H9 (cell line): Measurements from ENCODE around the gene PSMB7. TPM values are rescaled to one million over a fixed set of nuclear protein-coding genes. Genes with fewer than 3 reads are reported as not detected.
A peak's percentile ranks its signal among the peaks of the same experiment; 100 is the strongest.

Experiments used
- DNase-seq: peaks from one replicate; pipeline ENCODE4 v3.0.0-alpha.2; 2017
- H2AFZ ChIP-seq: one replicate; pipeline ENCODE4 v1.6.1; 2013; ENCODE audit warnings: mild to moderate bottlenecking, low read length, control low read depth, moderate library complexity
- H2AK5ac ChIP-seq: 2 replicates; pipeline ENCODE4 v1.6.1; 2013; ENCODE audit warnings: low read length, control low read depth, mixed read lengths; ENCODE audit not compliant: insufficient read length
- H2BK120ac ChIP-seq: one replicate; pipeline ENCODE4 v1.6.1; 2013; ENCODE audit warnings: low read depth, mild to moderate bottlenecking, low read length, control low read depth, inconsistent platforms; ENCODE audit not compliant: poor library complexity, severe bottlenecking
- H2BK12ac ChIP-seq: 2 replicates; pipeline ENCODE4 v1.6.1; 2013; ENCODE audit warnings: low read length, control low read depth, mixed read lengths, low read depth; ENCODE audit not compliant: insufficient read length
- H2BK15ac ChIP-seq: 2 replicates; pipeline ENCODE4 v1.6.1; 2013; ENCODE audit warnings: low read depth, low read length, control low read depth
- H2BK20ac ChIP-seq: one replicate; pipeline ENCODE4 v1.6.1; 2013; ENCODE audit warnings: low read depth, mild to moderate bottlenecking, low read length, control low read depth, inconsistent platforms; ENCODE audit not compliant: poor library complexity, severe bottlenecking
- H2BK5ac ChIP-seq: 2 replicates; pipeline ENCODE4 v1.6.1; 2013; ENCODE audit warnings: low read length, control low read depth, mixed read lengths; ENCODE audit not compliant: insufficient read length
- H3K14ac ChIP-seq: 2 replicates; pipeline ENCODE4 v1.6.1; 2013; ENCODE audit warnings: low read length, control low read depth; ENCODE audit not compliant: insufficient read depth
- H3K18ac ChIP-seq: 2 replicates; pipeline ENCODE4 v1.6.1; 2013; ENCODE audit warnings: low read depth, mild to moderate bottlenecking, mixed read lengths, low read length, control low read depth; ENCODE audit not compliant: insufficient read length
- H3K23ac ChIP-seq: 2 replicates; pipeline ENCODE4 v1.6.1; 2013; ENCODE audit warnings: low read length, control low read depth, mixed read lengths, low read depth; ENCODE audit not compliant: insufficient read length
- H3K23me2 ChIP-seq: 2 replicates; pipeline ENCODE4 v1.6.1; 2013; ENCODE audit warnings: low read depth, mild to moderate bottlenecking, mixed read lengths, low read length, control low read depth; ENCODE audit not compliant: insufficient read length, poor library complexity, severe bottlenecking
- H3K27ac ChIP-seq: 2 replicates; pipeline ENCODE4 v1.5.1; 2013; ENCODE audit warnings: low read length, control low read depth, mixed read lengths, low read depth; ENCODE audit not compliant: insufficient read length
- H3K27me3 ChIP-seq: 2 replicates; pipeline ENCODE4 v1.6.1; 2013; ENCODE audit warnings: low read length, control low read depth, inconsistent platforms; ENCODE audit not compliant: insufficient read depth
- H3K4ac ChIP-seq: 2 replicates; pipeline ENCODE4 v1.6.1; 2013; ENCODE audit warnings: low read depth, mild to moderate bottlenecking, control low read depth, inconsistent platforms, low read length, moderate library complexity
- H3K4me1 ChIP-seq: 2 replicates; pipeline ENCODE4 v1.6.1; 2013; ENCODE audit warnings: low read length, control low read depth, inconsistent platforms; ENCODE audit not compliant: insufficient read depth
- H3K4me2 ChIP-seq: 2 replicates; pipeline ENCODE4 v1.6.1; 2013; ENCODE audit warnings: low read length, control low read depth, mixed read lengths; ENCODE audit not compliant: insufficient read length, insufficient read depth
- H3K56ac ChIP-seq: 2 replicates; pipeline ENCODE4 v1.6.1; 2013; ENCODE audit warnings: low read depth, mild to moderate bottlenecking, mixed read lengths, low read length, control low read depth; ENCODE audit not compliant: insufficient read length
- H3K79me1 ChIP-seq: 2 replicates; pipeline ENCODE4 v1.6.1; 2013; ENCODE audit warnings: low read depth, mild to moderate bottlenecking, moderate library complexity, low read length, control low read depth, inconsistent platforms; ENCODE audit not compliant: insufficient read depth, poor library complexity, severe bottlenecking
- H3K79me2 ChIP-seq: 2 replicates; pipeline ENCODE4 v1.6.1; 2013; ENCODE audit warnings: low read length, control low read depth, inconsistent platforms; ENCODE audit not compliant: insufficient read depth
- H3K9ac ChIP-seq: 2 replicates; pipeline ENCODE4 v1.6.1; 2013; ENCODE audit warnings: low read length, control low read depth, mixed read lengths; ENCODE audit not compliant: insufficient read length; ENCODE audit errors: extremely low read depth
- H3K9me3 ChIP-seq: one replicate; pipeline ENCODE4 v1.6.1; 2013; ENCODE audit warnings: low read depth, low read length, inconsistent platforms; ENCODE audit not compliant: control insufficient read depth
- H3T11ph ChIP-seq: one replicate; pipeline ENCODE4 v1.6.1; 2013; ENCODE audit warnings: mild to moderate bottlenecking, low read length, control low read depth, inconsistent platforms
- H4K20me1 ChIP-seq: one replicate; pipeline ENCODE4 v1.6.1; 2013; ENCODE audit not compliant: control insufficient read depth, insufficient read length, insufficient read depth
- H4K5ac ChIP-seq: 2 replicates; pipeline ENCODE4 v1.6.1; 2013; ENCODE audit warnings: low read depth, mild to moderate bottlenecking, mixed read lengths, low read length, control low read depth; ENCODE audit not compliant: insufficient read length
- H4K8ac ChIP-seq: replicated peaks from 2 replicates; pipeline ENCODE4 v1.6.1; 2013; ENCODE audit warnings: low read length, control low read depth, mixed read lengths, low read depth; ENCODE audit not compliant: insufficient read length
- H4K91ac ChIP-seq: 2 replicates; pipeline ENCODE4 v1.6.1; 2013; ENCODE audit warnings: low read depth, mild to moderate bottlenecking, moderate library complexity, mixed read lengths, low read length, control low read depth; ENCODE audit not compliant: insufficient read length
- H3K27ac Mint-ChIP-seq, 3 experiments: 2 replicates in 2 of 3; 3 replicates in 1 of 3; pipeline ENCODE4 v1.8.0; 2020 to 2021; ENCODE audit warnings: mixed read lengths in 3 of 3, mild to moderate bottlenecking in 1 of 3, moderate library complexity in 1 of 3
- H3K27me3 Mint-ChIP-seq: 2 replicates; pipeline ENCODE4 v1.8.0; 2021; ENCODE audit warnings: low read depth, mild to moderate bottlenecking, moderate library complexity, mixed read lengths
- H3K36me3 Mint-ChIP-seq, 3 experiments: 2 replicates in 2 of 3; 3 replicates in 1 of 3; pipeline ENCODE4 v1.8.0; 2020 to 2021; ENCODE audit warnings: low read depth in 3 of 3, mixed read lengths in 3 of 3; ENCODE audit not compliant: insufficient read depth in 1 of 3
- H3K4me1 Mint-ChIP-seq, 2 experiments: 2 replicates each; pipeline ENCODE4 v1.8.0; 2020; ENCODE audit warnings: mixed read lengths in 2 of 2
- H3K4me3 Mint-ChIP-seq, 2 experiments: 2 replicates in 1 of 2; 3 replicates in 1 of 2; pipeline ENCODE4 v1.8.0; 2020 to 2021; ENCODE audit warnings: mild to moderate bottlenecking in 2 of 2, mixed read lengths in 2 of 2, moderate library complexity in 1 of 2
- H3K9me3 Mint-ChIP-seq, 2 experiments: 2 replicates in 1 of 2; 3 replicates in 1 of 2; pipeline ENCODE4 v1.8.0; 2020; ENCODE audit warnings: mild to moderate bottlenecking in 2 of 2, mixed read lengths in 2 of 2, moderate library complexity in 1 of 2
- CTCF ChIP-seq: fragments of 200-600 bp; sonication (generic); conservative IDR thresholded peaks from 3 replicates; pipeline ENCODE4 v1.8.0; 2021; ENCODE audit warnings: antibody characterized with exemption, mild to moderate bottlenecking
- WGBS: extraction: QIAGEN DNeasy Blood & Tissue Kit; methylation state at CpG from one replicate; pipeline ENCODE4 v1.1.7; 2013; ENCODE audit warnings: missing lambda C conversion rate, low lambda C conversion rate, mixed read lengths; ENCODE audit not compliant: insufficient read length; ENCODE audit errors: extremely low coverage; 5-methylcytosine and 5-hydroxymethylcytosine counted together
- total RNA-seq: library from RNA; stranded (reverse); gene quantifications from 2 replicates; pipeline ENCODE4 v1.2.1, GENCODE V29; 2021

The PSMB7 gene
- total RNA-seq, 1 experiment from 2014 or later = 209 TPM

GRCh38 chr9:124322618-124323432 is 92.4 kb downstream of the PSMB7 start:
- H3K27me3 Mint-ChIP-seq = no peaks in the 10 kb centered on the region
- Histone ChIP-seq H3K14ac (no peak overlapping the region), H3K4me2 (no peak overlapping the region), H4K5ac (no peak overlapping the region), H4K91ac (no peak overlapping the region), H3T11ph (no peak overlapping the region), H3K27me3 (no peaks in the 10 kb centered on the region), H4K20me1 (no peaks in the 10 kb centered on the region), H4K8ac (no peak overlapping the region), H3K27ac (no peak overlapping the region), H2AFZ (no peak overlapping the region), H2AK5ac (no peak overlapping the region), H2BK5ac (no peak overlapping the region), H2BK120ac (no peak overlapping the region), H3K56ac (no peak overlapping the region), H2BK12ac (no peak overlapping the region), H3K23me2 (no peaks in the 10 kb centered on the region), H2BK20ac (no peak overlapping the region), H3K4ac (no peak overlapping the region), H3K23ac (no peak overlapping the region), H3K9ac (no peak overlapping the region), H3K79me2 (no peaks in the 10 kb centered on the region), H3K79me1 (no peaks in the 10 kb centered on the region), H3K18ac (no peak overlapping the region), H3K9me3 (no peaks in the 10 kb centered on the region), H2BK15ac (no peak overlapping the region), H3K4me1 (no peaks in the 10 kb centered on the region)
- peaks cover 0 to 3% (median 0%) of the 10 kb centered on the region in 3 experiments; a peak in 1 of 7 replicates for H3K36me3 Mint-ChIP-seq
- H3K9me3 Mint-ChIP-seq = 0 out of 5 replicates have a peak, but pooled peaks cover 0 to 2% of the 10 kb centered on the region in 2 experiments
- WGBS = no CpG with 5 or more reads among the region's 18 CpGs
- no peak for TF ChIP-seq CTCF
- DNase-seq = no peak
- H3K27ac Mint-ChIP-seq = peak overlapping the region in 2 of 3 experiments; percentile 19 to 63; a peak in 3 of 7 replicates
- no peak overlapping the region for H3K4me3 Mint-ChIP-seq
- H3K4me1 Mint-ChIP-seq = peaks cover 3% of the 10 kb centered on the region in 2 experiments; a peak in 3 of 4 replicates
